Measurements from ENCODE around the gene CHD1L.

DNA sequence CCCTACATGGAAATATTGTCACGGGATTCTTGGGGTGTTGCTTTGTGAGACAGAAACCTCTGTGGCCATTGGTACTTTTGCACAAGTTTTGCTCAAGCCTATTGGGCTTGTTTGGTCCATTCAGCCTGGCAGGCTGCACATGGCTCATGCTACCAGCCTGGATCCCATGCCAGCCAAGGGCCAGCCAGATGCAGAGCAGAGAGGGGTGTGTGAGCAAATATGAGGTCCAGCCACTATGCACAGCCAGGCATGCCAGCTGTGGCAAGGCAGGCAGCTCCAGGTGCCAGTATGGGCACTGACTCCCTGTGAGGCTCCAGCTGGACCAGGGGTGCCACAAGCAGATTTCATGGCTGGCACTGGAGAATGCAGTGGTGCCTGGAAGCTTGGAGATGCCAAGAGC lies 6.7 kb upstream of the CHD1L start:
- TF ChIP-seq, protein P1, sequence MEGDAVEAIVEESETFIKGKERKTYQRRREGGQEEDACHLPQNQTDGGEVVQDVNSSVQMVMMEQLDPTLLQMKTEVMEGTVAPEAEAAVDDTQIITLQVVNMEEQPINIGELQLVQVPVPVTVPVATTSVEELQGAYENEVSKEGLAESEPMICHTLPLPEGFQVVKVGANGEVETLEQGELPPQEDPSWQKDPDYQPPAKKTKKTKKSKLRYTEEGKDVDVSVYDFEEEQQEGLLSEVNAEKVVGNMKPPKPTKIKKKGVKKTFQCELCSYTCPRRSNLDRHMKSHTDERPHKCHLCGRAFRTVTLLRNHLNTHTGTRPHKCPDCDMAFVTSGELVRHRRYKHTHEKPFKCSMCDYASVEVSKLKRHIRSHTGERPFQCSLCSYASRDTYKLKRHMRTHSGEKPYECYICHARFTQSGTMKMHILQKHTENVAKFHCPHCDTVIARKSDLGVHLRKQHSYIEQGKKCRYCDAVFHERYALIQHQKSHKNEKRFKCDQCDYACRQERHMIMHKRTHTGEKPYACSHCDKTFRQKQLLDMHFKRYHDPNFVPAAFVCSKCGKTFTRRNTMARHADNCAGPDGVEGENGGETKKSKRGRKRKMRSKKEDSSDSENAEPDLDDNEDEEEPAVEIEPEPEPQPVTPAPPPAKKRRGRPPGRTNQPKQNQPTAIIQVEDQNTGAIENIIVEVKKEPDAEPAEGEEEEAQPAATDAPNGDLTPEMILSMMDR (IDR thresholded peaks at IDR 0.05), result no peak
- no peak for TF ChIP-seq POLR2A (IDR thresholded peaks at IDR 0.05)

Measured in ovary (tissue), 3 donors.